ENCODE measurements around the gene NOTCH1. TPM values are rescaled to one million over a fixed set of nuclear protein-coding genes. Genes with fewer than 3 reads are reported as not detected.

NOTCH1 gene
- polyA plus RNA-seq, 3 donors: 36.9 to 41.8 (median 40.9) TPM

DNA sequence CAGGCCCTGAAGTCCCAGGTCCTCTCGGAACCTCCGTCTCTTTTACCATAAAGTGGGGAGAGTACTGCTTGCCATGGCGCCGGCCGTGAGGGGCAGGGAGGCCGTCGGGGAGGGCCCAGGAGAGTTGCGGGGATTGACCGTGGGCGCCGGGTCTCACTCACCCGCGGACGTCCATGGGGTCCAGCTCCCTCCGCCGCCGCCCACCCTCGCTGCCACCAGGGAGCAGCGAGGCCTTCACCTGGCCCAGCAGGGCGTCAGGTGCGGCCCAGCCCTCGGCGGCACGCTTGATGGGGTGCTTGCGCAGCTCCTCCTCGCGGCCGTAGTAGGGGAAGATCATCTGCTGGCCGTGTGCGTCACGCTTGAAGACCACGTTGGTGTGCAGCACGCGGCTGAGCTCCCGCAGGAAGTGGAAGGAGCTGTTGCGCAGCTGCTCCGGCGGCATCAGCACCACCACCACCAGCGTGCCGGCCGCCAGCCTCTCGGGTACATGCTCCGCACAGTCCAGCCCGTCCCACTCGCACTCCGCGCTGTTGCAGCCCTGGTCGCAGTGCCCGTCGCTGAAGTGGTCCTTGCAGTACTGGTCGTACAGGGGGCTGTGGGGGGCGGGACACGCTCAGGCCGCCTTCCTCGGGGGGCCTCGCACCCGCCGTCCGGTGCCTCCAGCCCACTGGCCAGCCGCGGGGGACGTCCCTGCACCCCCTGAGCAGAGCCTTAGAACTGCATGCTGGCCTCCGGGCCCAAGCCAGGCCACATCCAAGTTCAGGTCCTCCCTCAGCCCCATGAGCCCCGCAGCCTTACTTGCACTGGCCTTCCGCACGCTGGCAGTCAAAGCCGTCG lies 41.1 kb downstream of the NOTCH1 start:
- DNase-seq: no peak

- no peak for DNase-seq
Observed at GRCh38 chr9:136502940-136503550, 42.8 kb downstream of the NOTCH1 start.

DNA sequence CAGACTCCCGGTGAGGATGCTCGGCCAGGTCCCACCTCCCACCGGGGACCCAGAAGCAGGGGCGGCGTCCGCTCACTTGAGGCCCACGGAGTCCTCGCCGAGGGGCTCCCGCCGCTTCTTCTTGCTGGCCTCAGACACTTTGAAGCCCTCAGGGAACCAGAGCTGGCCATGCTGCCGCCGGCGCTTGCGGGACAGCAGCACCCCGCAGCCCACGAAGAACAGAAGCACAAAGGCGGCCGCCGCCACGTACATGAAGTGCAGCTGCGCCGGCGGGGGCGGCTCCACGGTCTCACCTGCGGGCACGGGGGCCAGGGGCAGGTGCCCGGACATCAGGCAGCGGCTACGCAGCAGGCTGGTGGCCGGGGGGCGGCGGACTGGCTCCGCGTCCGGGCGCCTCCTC lies 43.7 kb downstream of the NOTCH1 start:
- no peak for DNase-seq

- no peak for DNase-seq
Observed at GRCh38 chr9:136501686-136502085, 44.2 kb downstream of the NOTCH1 start.

DNA sequence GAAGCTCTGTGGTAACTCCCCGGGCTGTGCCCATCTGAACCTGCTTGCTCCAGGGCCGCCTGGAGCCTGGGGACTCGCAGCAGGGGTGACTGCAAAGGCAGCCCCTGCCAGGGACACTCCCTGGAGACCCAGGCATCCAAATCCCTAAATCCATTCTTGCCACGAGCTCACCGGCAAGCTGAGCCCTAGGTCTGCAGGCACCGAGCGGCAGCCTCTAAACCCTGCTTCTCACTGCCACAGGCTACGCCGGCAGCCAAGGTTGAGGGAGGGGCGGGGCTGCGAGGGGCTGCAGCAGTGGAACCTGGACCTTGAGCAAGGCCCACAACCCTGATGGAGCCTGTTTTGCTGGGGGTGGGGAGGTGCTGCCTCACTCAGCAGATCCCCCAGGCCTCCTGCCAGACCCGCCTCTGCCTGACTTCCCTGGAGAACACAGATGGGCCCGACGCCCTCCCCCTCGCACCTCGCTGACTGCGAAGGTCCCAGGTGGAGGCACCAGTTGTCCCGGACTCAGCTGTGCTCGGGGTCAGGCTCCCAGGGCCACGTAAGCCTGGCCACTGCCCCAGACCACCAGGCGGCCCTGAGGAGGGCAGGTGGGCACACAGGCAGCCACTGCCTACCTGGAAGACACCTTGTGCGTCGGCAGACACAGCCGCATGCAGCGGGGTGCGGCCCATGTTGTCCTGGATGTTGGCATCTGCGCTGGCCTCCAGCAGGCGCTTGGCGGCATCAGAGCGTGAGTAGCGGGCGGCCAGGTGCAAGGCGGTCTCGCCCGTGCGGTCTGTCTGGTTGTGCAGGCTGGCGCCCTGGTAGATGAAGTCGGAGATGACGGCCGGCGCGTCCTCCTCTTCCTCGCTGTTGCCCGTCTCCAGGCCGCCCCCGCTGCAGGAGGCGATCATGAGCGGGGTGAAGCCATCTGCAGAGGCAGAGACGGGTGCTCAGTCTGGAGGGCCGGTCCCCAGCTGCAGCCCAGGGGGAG lies 45.6 kb downstream of the NOTCH1 start:
- no peak for DNase-seq

- no peak for DNase-seq
Observed at GRCh38 chr9:136499071-136499934, 46.5 kb downstream of the NOTCH1 start.

DNA sequence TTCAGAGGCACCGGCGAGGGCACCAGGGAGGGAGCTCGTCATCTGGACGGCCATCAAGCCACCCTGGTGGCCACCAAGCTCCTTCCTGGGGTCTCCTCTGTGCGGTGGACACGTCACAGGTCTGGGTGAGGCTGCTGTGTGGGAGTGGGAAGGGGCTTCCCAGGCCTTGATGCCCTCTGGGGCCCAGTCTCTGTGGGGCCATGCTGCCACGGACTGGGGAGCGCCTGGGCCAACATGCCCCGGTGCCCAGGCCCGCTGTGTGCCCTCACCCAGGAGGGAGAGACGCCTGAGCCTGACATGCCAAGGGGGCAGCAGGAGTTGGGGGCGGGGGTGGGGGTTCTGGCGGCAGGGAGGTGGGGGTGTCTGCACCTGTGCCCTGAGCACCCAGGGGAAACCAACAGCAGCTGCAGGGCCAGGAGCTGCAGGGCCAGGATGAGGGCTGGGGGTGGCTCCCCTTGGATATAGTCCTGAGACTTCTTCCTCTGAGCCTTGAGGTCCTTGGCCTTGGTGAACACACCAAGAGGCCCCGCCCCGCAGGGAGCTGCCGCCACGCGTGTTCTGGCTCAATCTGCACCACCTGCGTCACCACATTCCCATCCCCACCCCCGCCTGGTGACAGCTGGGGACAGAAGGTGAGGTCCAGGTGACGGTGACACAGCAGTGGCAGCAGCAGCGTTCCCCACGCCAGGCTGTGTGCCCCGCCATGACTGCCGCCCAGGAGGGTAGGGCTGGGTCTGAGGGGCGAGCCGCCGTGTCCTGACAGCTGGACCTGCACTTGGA lies 47.7 kb downstream of the NOTCH1 start:
- no peak for DNase-seq

DNA sequence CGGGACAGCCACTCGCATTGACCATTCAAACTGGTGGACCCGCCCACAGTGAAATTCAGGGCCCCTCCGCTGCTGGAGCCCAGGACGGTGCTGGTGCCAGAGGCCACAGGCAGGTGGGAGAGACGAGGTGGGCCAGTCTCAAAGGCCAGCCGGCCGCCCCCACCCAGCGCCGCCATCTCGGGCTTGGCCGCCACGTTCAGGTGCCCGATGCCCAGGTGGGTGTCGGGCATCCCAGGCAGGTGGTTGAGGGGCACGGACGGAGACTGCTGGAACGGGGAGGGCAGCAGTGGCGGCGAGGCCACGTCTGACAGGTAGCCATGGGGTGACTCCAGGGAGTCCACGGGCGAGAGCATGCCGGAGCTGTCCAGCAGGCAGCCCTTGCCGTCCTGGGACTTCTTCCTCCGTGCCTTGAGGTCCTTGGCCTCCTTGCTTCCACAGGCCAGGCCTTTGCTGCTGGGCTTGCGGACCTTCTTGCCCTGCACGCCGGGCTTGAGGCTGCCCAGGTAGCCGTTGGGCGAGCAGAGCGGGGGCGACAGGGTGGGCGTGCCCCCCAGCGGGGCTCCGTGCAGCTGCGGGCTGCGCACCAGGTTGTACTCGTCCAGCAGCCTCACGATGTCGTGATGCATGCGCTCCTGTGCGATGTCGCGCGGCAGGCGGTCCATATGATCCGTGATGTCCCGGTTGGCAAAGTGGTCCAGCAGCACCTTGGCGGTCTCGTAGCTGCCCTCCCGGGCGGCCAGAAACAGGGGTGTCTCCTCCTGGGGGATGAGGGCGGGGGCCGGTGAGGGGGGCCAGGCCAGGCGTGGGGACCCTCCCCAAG lies 48.8 kb downstream of the NOTCH1 start:
- DNase-seq: no peak

DNA sequence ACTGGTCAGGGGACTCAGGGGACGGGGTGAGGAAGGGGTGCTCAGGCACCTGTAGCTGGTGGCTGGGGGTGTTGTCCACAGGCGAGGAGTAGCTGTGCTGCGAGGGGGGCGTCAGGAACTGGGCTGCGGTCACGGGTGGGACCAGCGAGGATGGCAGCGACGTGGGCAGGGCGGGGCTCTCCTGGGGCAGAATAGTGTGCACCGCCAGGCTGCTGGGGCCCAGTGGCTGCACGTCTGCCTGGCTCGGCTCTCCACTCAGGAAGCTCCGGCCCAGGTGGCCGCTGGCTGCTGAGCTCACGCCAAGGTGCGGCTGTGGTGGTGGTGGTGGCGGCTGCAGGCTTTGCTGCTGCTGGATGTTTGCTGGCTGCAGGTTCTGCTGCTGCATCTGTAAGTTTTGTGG lies 49.7 kb downstream of the NOTCH1 start:
- DNase-seq: no peak

- DNase-seq: no peak
Observed at GRCh38 chr9:136495238-136495800, 50.5 kb downstream of the NOTCH1 start.

- DNase-seq: no peak
Observed at GRCh38 chr9:136494531-136495215, 51.2 kb downstream of the NOTCH1 start.

DNA sequence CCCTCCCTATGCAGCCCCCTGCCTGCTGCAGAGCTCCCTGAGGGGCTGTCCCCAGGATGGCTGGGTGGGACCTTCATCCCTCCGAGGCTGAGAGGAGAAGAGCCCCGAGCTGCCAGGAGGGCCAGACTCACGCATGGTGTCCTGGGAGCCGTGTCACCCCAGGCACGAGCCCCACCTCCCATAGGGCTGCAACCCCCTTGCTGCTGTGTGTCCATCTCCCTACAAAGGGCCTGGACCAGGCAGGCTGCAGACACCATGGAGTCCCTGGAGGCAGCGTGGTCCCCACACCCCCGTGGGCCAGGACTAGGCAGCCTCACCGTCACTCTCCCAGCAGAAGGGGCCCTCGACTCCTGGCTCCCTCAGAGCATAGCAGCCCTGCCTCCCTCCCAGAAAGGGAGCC lies 51.8 kb downstream of the NOTCH1 start:
- DNase-seq: no peak

GRCh38 chr9:136493567-136493971 lies 52.3 kb downstream of the NOTCH1 start:
- no peak for DNase-seq

DNA sequence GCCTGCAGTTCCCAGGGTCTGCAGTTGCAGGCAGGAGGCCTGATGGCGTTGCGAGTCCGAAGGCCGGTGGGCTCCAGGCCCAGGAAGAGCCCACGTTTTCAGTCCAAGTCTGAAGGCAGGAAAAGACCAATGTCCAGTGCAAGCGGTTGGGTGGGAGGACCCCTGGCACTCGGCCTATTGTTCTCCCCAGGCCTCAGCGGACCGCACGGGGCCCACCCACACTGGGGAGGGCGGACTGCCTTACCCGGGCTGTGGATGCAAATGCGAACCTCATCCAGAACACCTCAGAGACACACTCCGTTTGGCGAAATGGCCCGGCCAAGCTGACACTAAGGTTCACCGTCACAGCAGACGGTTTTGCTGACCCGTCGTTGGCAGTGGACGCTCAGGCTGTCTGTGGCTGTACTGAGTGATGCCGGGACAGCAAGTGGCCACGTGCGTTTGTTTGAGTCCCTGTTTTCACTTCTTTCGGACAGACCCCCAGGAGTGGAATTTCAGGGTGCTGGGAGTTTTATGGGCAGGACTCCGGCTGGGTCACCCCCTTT lies 52.8 kb downstream of the NOTCH1 start:
- no peak for DNase-seq

DNA sequence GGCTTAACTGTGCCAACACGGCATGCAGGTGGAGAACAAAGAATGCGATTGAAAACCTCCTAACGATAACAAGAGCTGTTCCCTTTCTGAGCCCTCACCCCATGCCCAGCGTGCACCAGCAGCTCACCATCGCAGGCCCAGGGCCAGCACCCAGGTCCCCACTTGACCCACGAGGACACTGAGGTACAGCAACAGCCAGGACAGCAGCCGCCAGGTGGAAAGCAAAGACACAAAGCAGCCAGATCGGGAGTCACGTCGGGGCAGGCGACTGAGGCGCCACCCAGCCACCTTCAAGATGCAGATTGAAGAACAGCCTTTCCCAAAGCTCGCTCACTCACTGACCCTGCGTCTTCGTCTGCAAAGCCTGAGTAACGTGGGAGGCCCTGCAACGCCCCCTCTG lies 56.1 kb downstream of the NOTCH1 start:
- DNase-seq: no peak

GRCh38 chr9:136488247-136489214 lies 57.3 kb downstream of the NOTCH1 start:
- no peak for DNase-seq

DNA sequence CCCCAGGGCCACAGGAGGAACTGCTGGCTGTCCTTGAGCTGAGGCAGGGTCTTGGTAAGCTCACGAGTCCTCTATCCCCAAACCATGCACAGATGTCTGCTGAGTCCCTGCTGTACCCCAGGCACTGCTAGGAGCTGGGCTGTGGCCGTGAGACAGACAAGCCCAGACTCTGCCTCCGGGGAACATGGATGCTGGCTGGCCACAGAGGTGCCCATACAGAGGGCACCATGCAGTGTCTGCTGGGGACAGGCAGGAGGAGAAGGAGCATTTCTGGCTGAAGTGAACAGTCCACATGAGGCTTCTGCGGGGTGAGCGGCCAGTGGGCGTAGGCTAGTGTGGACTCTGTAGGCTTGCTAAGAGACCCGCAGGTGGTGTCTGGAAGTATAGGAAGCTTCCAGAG lies 58.2 kb downstream of the NOTCH1 start:
- DNase-seq: no peak

All from renal pelvis (tissue), 4 donors.